PC-3 (cell line): ENCODE results near the gene MAP10.

Experiments
- EZH2 ChIP-seq: fragments of 300-600 bp; sonication (generic); IDR thresholded peaks from one replicate; pipeline ENCODE4 v1.6.1; 2017; ENCODE audit warnings: antibody characterized with exemption, mild to moderate bottlenecking, low read length; ENCODE audit not compliant: unreplicated experiment
- EZH2phosphoT487 ChIP-seq: fragments of 300-600 bp; sonication (generic); IDR thresholded peaks from 2 replicates; pipeline ENCODE4 v1.6.1; 2018; ENCODE audit warnings: mild to moderate bottlenecking, antibody characterized with exemption, low read length, borderline replicate concordance
- TF ChIP-seq, protein P1 (sequence below): fragments of 300-600 bp; sonication (generic); conservative IDR thresholded peaks from 2 replicates; pipeline ENCODE4 v1.5.1; 2017; ENCODE audit warnings: antibody characterized with exemption, low read depth, mild to moderate bottlenecking, low read length

DNA sequence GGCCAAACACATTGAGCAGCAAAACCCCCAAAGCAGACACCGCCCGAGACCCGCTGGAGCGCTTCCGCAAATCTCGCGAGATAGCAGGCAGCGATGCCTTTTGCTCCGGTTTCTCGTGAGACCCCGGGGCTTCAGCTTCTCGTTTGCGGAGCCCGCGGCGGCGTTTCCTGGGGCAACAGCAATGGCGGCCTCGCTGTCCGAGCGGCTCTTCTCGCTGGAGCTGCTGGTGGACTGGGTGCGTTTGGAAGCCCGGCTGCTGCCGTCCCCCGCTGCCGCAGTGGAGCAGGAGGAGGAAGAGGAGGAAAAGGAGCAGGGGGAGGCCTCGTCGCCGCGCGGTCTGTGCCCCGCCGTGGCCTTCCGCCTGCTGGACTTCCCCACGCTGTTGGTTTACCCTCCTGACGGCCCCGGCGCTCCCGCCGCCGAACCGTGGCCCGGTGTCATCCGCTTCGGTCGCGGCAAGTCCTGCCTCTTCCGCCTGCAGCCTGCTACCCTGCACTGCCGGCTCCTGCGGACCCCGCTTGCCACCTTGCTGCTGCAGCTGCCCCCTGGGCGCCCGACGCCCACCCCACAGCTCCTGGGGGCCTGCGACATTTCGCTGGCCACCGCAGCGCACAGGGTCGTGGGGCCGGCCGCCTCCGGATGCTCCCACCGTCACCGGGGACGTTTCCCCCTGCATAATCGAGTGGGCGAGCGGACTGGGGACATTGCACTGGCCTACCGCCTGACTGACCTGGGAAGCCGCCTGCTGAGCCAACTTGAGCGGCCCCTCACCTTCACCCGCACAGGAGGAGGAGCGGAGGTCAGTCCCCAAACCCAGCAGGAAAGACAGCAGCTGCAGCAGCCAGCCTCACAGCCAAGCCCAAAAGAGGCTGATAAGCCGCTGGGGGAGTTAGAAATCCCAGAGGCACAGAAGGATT, at the start of gene MAP10:
- TF ChIP-seq, protein P1, sequence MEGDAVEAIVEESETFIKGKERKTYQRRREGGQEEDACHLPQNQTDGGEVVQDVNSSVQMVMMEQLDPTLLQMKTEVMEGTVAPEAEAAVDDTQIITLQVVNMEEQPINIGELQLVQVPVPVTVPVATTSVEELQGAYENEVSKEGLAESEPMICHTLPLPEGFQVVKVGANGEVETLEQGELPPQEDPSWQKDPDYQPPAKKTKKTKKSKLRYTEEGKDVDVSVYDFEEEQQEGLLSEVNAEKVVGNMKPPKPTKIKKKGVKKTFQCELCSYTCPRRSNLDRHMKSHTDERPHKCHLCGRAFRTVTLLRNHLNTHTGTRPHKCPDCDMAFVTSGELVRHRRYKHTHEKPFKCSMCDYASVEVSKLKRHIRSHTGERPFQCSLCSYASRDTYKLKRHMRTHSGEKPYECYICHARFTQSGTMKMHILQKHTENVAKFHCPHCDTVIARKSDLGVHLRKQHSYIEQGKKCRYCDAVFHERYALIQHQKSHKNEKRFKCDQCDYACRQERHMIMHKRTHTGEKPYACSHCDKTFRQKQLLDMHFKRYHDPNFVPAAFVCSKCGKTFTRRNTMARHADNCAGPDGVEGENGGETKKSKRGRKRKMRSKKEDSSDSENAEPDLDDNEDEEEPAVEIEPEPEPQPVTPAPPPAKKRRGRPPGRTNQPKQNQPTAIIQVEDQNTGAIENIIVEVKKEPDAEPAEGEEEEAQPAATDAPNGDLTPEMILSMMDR, result no peak
- TF ChIP-seq EZH2, result no peak
- no peak for TF ChIP-seq EZH2phosphoT487
